ENCODE data around the gene TMPRSS9. TPM values are rescaled to one million over a fixed set of nuclear protein-coding genes. Genes with fewer than 3 reads are reported as not detected.
"Not testable (repeated sequence)": the region's sequence is repeated elsewhere in the genome, so short reads cannot be mapped to it uniquely, and the experiment has no call there.

Gene TMPRSS9
- total and polyA plus RNA-seq, 11 donors = 0.09 to 0.19 TPM; not detected in 9

DNA sequence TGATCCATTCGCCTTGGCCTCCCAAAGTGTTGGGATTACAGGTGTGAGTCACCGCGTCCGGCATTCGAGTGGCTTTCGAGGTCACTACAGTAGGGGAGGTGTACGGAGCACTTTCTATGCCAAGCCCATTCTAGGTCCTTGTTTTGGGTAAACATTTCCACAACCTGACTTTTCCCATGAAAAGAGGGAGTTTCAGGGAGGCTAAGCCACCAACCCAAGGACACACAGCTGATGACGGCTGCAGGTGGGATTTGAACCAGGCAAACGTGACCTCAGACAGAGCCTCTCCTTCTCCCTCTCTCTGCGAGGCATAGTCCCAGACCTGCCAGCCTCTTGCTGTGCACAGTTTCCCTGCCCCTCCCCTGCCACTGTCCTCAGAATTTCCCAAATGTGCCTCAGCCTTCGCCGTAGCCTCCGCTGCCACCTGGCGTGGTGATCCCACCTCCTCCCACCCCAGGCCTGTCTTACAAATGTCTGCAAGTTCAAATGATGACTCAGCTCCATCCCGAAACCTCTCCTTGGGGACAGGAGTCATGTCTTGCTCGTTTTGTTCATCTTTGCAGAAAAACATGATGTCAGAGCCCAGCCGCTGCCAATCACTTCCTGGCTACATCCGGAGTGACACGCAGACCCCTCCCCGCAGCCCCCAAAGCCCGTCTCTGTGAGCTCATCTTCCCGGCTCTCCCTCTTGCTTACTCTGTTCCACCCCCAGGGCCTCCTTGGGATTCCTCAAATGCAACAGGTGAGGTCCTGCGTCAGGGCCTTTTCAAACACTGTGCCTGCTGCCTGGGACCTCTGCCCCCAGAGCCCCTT lies 109.2 kb downstream of the TMPRSS9 start:
- peak in 2 of 4 donors; percentile 26 to 85 for ATAC-seq
- intact Hi-C loops (cut with DNase I) = loop anchor here in 1 of 10 donors (10.0 kb wide), 1 partner anchor 625 kb away; the partner anchor contains the start of gene GNA11
- Histone ChIP-seq H3K36me3 (no peaks in the 10 kb centered on the region), H3K27me3 (no peaks in the 10 kb centered on the region), H3K9me3 (no peaks in the 10 kb centered on the region), H3K27ac (no peak overlapping the region), H3K4me1 (peaks cover 0 to 9% (median 0%) of the 10 kb centered on the region in 12 donors), H3K4me3 (no peak overlapping the region)
- 49 to 57% (median 55%) methylated on average over 23 of the region's 23 CpGs for WGBS, 4 donors
- DNase-seq = peak in 1 of 5 donors; percentile 84
- TF ChIP-seq, protein P1, sequence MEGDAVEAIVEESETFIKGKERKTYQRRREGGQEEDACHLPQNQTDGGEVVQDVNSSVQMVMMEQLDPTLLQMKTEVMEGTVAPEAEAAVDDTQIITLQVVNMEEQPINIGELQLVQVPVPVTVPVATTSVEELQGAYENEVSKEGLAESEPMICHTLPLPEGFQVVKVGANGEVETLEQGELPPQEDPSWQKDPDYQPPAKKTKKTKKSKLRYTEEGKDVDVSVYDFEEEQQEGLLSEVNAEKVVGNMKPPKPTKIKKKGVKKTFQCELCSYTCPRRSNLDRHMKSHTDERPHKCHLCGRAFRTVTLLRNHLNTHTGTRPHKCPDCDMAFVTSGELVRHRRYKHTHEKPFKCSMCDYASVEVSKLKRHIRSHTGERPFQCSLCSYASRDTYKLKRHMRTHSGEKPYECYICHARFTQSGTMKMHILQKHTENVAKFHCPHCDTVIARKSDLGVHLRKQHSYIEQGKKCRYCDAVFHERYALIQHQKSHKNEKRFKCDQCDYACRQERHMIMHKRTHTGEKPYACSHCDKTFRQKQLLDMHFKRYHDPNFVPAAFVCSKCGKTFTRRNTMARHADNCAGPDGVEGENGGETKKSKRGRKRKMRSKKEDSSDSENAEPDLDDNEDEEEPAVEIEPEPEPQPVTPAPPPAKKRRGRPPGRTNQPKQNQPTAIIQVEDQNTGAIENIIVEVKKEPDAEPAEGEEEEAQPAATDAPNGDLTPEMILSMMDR (IDR thresholded peaks at IDR 0.05) = no peak
- no peak for TF ChIP-seq POLR2A (IDR thresholded peaks at IDR 0.05)

DNA sequence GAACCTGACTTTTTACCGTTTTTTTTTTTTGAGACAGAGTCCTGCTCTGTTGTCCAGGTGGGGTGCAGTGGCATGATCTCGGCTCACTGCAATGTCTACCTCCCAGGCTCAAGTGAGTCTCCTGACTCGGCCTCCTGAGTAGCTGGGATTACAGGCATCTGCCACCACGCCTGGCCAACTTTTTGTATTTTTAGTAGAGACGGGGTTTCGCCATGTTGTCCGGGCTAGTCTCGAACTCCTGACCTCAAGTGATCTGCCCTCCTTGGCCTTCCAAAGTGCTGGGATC lies 109.8 kb downstream of the TMPRSS9 start:
- H3K27me3 ChIP-seq, H3K9me3 ChIP-seq, H3K4me3 ChIP-seq, ATAC-seq, H3K27ac ChIP-seq, DNase-seq, H3K36me3 ChIP-seq: not testable (repeated sequence)
- intact Hi-C loops (cut with DNase I) = loop anchor here in 1 of 10 donors (10.0 kb wide), 1 partner anchor 625 kb away; the partner anchor contains the start of gene GNA11
- peaks cover 0 to 12% (median 3%) of the 10 kb centered on the region in 12 donors for H3K4me1 ChIP-seq
- 86 to 89% (median 88%) methylated on average over 8 of the region's 8 CpGs for WGBS, 4 donors

DNA sequence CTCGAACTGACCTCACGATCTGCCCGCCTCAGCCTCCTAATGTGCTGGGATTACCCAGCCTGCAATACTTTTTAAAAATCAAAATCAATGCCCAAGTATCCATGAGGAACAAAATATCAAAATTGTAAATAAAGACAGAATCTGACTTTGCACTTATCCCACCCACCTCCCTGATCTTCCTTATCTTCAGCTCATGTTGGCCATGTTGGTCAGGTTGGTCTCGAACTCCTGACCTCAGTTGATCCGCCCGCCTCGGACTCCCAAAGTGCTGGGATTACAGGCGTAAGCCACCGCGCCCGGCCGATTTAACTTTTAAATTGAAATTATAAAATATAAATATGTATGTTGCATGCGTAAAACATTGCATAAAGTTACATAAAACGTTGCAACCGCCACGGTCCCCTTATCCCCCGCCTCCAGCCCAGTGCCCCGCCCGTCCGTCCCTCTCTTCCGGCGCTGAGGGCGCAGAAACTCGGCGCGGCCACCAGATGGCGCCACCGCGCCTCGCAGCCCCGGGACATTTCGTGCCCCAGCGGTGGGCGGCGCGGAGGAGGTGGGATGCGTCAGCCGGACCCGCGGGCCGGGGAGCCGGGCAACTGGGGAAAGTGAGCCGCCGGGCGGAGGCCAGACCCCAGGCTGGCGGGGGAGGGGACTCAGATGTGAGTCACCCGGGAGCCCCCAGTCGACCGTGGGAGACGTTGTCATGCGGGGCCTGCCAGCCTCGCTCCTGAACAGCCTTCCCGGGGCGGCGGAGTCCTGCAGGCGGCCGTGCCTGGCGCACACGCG lies 114.4 kb downstream of the TMPRSS9 start:
- Histone ChIP-seq H3K4me3 (peak overlapping the region; percentile 41 to 98 (median 88)), H3K27me3 (no peaks in the 10 kb centered on the region), H3K36me3 (peaks cover 0 to 14% (median 0%) of the 10 kb centered on the region in 9 donors), H3K9me3 (no peaks in the 10 kb centered on the region), H3K27ac (peak overlapping the region; percentile 70 to 96 (median 91)), H3K4me1 (peaks cover 4 to 41% (median 28%) of the 10 kb centered on the region in 12 donors)
- DNase-seq (peak; percentile 85 to 93 (median 90)), ATAC-seq (peak; percentile 21 to 70 (median 54))
- TF ChIP-seq, protein P1 (IDR thresholded peaks at IDR 0.05) = peak; percentile 95 to 100 (median 99)
- TF ChIP-seq POLR2A (IDR thresholded peaks at IDR 0.05) = peak in 1 of 2 donors; percentile 42
- WGBS, 4 donors = 8 to 11% (median 10%) methylated on average over 45 to 60 of the region's 60 CpGs
- intact Hi-C loops (cut with DNase I) = loop anchor here (1.0 to 5.0 kb wide), 7 partner anchors 53 to 137 kb away; no protein-coding TSS in a partner anchor

DNA sequence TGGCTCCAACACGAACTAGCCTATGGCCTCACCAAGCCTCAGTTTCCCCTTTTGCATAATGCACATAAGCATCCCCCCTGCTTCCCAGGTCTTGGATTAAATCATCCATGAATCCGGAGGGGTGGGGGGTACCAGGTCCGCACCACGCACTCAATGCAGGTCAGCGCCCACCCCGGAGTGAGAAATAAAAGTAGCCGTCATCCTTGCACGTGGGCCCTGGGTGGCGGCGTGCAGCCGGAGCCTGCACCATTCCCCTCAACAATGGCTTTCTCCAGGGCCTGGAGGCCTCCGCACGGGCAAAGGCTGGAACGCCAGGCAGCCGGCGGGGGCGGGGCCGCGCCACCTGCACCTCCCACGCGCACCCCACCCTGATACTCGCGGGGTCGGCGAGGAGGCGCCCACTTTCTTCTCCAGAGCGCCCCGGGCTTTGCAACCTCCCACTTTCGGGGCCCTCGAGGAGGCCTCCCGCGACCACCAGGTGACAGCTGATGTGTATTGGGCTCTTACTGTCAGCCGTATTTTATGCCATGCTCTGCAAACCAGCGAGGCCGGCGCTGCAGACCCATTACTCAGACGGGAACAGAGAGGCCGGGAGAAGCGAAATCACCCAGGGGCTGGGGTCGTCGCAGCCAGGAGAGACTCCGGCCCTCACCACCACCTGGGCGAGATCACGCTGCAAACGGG lies 115.1 kb downstream of the TMPRSS9 start:
- Histone ChIP-seq H3K36me3 (peaks cover 0 to 14% (median 0%) of the 10 kb centered on the region in 9 donors), H3K4me1 (peaks cover 4 to 42% (median 28%) of the 10 kb centered on the region in 12 donors), H3K27me3 (no peaks in the 10 kb centered on the region), H3K27ac (peak overlapping the region; percentile 70 to 96 (median 91)), H3K4me3 (peak overlapping the region; percentile 41 to 98 (median 88)), H3K9me3 (no peaks in the 10 kb centered on the region)
- ATAC-seq (peak in 3 of 4 donors; percentile 9 to 23 (median 18)), DNase-seq (peak; percentile 52 to 77 (median 73))
- TF ChIP-seq POLR2A (IDR thresholded peaks at IDR 0.05) = no peak
- TF ChIP-seq, protein P1 (IDR thresholded peaks at IDR 0.05) = no peak
- 1 to 2% (median 1%) methylated on average over 26 to 45 of the region's 45 CpGs for WGBS, 4 donors
- intact Hi-C loops (cut with DNase I) = loop anchor here in 6 of 10 donors (1.0 to 5.0 kb wide), 7 partner anchors 52 to 136 kb away; no protein-coding TSS in a partner anchor

All from heart left ventricle (tissue), 16 donors.